ENCODE results near the gene KCNH2. TPM values are rescaled to one million over a fixed set of nuclear protein-coding genes. Genes with fewer than 3 reads are reported as not detected.

The KCNH2 gene
- total and polyA plus RNA-seq, 2 of the 13 experiments (the other 11 are each of a cell fraction or from before 2014, with no cell fraction given) = 0.09 to 0.11 TPM

- no peak for TF ChIP-seq ZFP90 (CRISPR knock-in tag; IDR thresholded peaks at IDR 0.05; ENCODE audit: borderline replicate concordance)
- no peak for TF ChIP-seq SMAD9 (CRISPR knock-in tag; IDR thresholded peaks at IDR 0.05)
- no peak; the same call in 1 of the 2 replicates for TF ChIP-seq KAT7 (CRISPR knock-in tag; IDR thresholded peaks at IDR 0.05; ENCODE audit: borderline replicate concordance)
- TF ChIP-seq PHF8 (CRISPR knock-in tag; IDR thresholded peaks at IDR 0.05) = peak; percentile 60
- TF ChIP-seq TP53 (CRISPR knock-in tag; conservative IDR thresholded peaks at IDR 0.05) = no peak
- no peak; the same call in 1 of the 2 replicates for TF ChIP-seq E2F5 (CRISPR knock-in tag; conservative IDR thresholded peaks at IDR 0.05)
- no peak for TF ChIP-seq CCDC6 (CRISPR knock-in tag; IDR thresholded peaks at IDR 0.05)
- no peak for TF ChIP-seq ZNF75D (CRISPR knock-in tag; IDR thresholded peaks at IDR 0.05; ENCODE audit: borderline replicate concordance)
- TF ChIP-seq JARID2 (CRISPR knock-in tag; IDR thresholded peaks at IDR 0.05; ENCODE audit: insufficient replicate concordance) = no peak
- no peak for TF ChIP-seq ZNF326 (CRISPR knock-in tag; IDR thresholded peaks at IDR 0.05; ENCODE audit: borderline replicate concordance)
- TF ChIP-seq NFAT5 (CRISPR knock-in tag; IDR thresholded peaks at IDR 0.05) = peak; percentile 49; the same call in 1 of the 2 replicates
- TF ChIP-seq REXO4 (CRISPR knock-in tag; IDR thresholded peaks at IDR 0.05; ENCODE audit: borderline replicate concordance) = no peak
- no peak for TF ChIP-seq ZBTB2 (CRISPR knock-in tag; IDR thresholded peaks at IDR 0.05; ENCODE audit: low read depth)
- TF ChIP-seq ZSCAN25 (CRISPR knock-in tag; IDR thresholded peaks at IDR 0.05) = no peak
- no peak for TF ChIP-seq RNF219 (CRISPR knock-in tag; IDR thresholded peaks at IDR 0.05)
- no peak for TF ChIP-seq ZMAT5 (CRISPR knock-in tag; IDR thresholded peaks at IDR 0.05; ENCODE audit: borderline replicate concordance, low read depth)
- TF ChIP-seq MYPOP (CRISPR knock-in tag; IDR thresholded peaks at IDR 0.05) = no peak
These were observed 30.6 kb upstream of the KCNH2 start (continued) for GRCh38 chr7:151008511-151009323.

All from HepG2 (cell line).